ENCODE results near the gene PHACTR3. TPM values are rescaled to one million over a fixed set of nuclear protein-coding genes. Genes with fewer than 3 reads are reported as not detected.

PHACTR3 gene
- total RNA-seq, 1 experiment from 2014 or later: not detected

DNA sequence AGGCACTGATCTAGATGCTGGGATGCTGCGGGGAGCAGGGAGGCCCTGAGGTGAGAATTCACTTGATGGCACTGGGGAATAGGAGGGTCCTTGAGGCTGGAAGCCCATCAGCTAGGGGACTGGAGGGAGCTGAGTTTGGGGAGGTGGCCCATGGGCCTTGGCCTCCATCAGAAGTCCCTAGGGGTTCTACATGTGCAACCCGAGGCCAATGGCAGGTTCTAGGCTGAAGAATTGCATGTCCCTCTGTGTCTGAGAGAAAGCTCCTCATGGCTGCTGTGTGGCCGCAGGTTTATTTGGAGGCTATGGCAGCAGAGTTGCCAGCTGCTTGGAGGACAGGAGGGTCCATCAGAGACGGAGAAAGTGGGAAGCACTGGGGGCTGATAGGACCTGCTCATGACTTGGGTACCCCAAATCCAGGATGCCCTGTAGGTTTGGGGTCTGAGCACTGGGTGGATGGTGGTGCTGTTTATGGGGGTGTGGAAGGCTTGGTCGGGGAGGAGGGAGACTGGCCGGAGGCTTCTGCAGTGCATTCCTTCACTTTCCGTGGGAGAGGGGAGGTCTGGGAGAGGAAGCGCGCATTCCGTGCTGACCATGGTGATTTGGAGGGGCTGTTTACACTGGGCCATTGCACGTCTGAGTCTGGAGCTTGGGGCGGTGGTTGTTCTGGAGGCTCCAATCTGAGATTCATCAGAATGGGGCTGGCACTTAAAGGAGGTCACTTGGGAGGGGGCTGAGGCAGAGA, 24.8 kb upstream of the PHACTR3 start:
- H3K36me3 ChIP-seq: no peaks in the 10 kb centered on the region
- no peaks in the 10 kb centered on the region for H3K9me3 ChIP-seq (replicated peaks)
- H3K27me3 ChIP-seq: peaks cover 32% of the 10 kb centered on the region
- DNase-seq: no peak
- H3K27ac ChIP-seq: no peak overlapping the region
- no peak overlapping the region for H3K4me3 ChIP-seq
- H3K4me1 ChIP-seq: no peaks in the 10 kb centered on the region

DNA sequence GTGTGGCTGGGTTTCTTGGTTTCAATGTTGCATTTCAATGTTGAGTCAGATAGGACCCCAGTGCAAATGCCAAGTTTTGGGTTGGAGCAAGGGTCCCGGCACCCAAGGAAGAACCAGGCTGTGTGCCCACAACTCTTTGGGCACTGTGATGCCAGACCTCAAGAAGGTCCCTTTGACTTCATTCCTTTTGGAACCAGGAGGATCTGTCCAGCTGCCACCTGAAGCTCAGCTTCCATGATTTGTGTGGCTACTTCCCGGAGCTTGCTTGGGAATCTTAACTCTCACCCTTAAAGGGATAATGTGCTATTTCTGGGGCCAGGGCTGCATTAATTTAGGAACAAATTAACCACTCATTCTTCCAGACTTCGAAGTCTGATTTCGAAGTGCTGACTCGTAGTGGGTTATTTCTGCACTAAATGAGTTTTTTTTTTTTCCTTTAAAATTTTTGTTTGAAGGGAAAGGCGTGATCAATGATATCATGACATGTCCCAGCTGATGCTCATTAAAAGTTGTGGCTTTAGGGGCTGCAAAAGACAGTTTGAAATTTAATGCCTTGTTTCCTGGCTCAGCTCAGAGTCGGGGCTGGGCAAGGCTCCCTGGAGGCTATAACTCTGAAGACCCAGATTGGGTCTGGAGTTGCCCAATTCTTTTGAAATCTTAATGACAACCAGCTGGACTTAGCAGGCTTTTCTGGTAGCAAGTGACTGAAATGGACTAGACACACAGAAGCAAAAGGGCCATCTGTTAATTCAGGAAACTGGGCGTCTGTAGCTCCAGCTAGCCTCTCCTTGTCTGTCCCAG, 24.0 kb upstream of the PHACTR3 start:
- H3K27me3 ChIP-seq: peaks cover 38% of the 10 kb centered on the region
- no peak for DNase-seq
- no peak overlapping the region for H3K27ac ChIP-seq

DNA sequence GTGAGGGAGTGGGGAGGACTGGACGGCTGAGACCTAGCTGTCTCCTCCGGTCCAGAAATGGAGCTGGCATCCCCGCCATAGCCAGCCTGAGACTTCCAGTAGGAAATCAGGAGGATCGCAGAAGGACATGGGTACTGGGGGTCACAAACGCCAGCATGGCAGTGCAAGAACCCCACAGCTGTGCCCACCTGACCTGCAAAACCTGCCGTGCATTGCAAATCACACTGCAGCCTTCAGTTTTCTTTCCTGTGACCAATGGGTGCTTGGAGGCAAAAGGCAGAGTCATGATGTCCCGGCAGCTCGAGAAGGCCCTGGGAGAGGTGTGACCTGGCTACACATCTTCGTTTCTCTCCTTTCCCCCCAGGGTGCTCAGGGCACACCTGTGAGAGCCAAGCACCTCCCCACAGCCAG, 23.3 kb upstream of the PHACTR3 start:
- H3K27ac ChIP-seq: no peak overlapping the region
- H3K4me3 ChIP-seq: no peak overlapping the region
- H3K36me3 ChIP-seq: no peaks in the 10 kb centered on the region
- H3K9me3 ChIP-seq (replicated peaks): no peaks in the 10 kb centered on the region
- peaks cover 41% of the 10 kb centered on the region for H3K27me3 ChIP-seq
- no peak for DNase-seq
- peaks cover 2% of the 10 kb centered on the region; the same call in 1 of the 2 replicates for H3K4me1 ChIP-seq

More for the DNA sequence above, 24.0 kb upstream of the PHACTR3 start:
- Histone ChIP-seq H3K9me3 (replicated peaks) (no peaks in the 10 kb centered on the region), H3K4me3 (no peak overlapping the region), H3K4me1 (no peaks in the 10 kb centered on the region), H3K36me3 (no peaks in the 10 kb centered on the region)

GRCh38 chr20:59581993-59582679, 22.2 kb upstream of the PHACTR3 start:
- no peaks in the 10 kb centered on the region for H3K9me3 ChIP-seq (replicated peaks)
- H3K36me3 ChIP-seq: no peaks in the 10 kb centered on the region
- H3K4me1 ChIP-seq: peaks cover 7% of the 10 kb centered on the region
- no peak overlapping the region for H3K4me3 ChIP-seq
- no peak overlapping the region for H3K27ac ChIP-seq
- no peak for DNase-seq
- peaks cover 41% of the 10 kb centered on the region for H3K27me3 ChIP-seq

DNA sequence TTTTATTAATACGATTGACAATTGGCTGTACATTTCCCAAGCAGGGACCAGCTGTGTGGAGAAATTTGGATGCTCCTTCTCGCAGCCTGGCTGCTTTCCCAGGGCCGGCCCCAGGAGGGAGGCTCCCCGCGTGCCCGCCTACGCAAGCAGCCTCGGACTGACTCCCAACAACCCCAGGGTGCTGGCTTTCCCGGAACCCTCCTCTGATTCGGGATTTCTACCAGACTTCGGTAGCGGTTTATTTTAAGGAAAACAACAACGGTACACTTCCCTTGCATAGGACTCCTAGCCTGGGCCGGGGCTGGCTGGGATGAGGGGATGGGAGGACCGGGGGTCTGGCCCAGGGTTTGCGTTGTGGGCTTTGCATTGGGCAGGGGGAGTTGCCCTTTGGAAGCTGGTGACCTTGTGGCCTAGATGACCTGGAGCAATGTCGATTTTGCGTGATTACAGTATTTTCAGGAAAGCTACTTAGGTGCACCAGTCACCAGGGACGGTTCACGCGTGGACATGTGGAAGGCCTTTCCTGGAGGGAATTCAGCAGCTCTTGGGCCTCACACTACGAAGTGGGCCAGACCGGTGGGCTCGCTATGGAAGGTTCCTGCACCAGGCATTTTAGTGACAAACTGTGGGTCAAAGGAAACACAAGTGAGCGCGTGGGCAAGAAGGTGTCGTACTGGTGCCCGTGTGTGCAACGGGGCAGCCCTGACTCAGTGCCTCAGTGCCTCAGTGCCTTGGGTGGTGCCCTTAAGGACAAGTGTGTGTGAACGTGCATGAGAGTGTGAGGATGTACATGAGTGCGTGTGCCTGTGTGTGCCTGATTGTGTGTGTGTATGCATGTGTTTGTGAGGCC, 20.7 kb upstream of the PHACTR3 start:
- Histone ChIP-seq H3K9me3 (replicated peaks) (no peaks in the 10 kb centered on the region), H3K4me3 (no peak overlapping the region), H3K27me3 (peaks cover 47% of the 10 kb centered on the region), H3K4me1 (peaks cover 7% of the 10 kb centered on the region), H3K27ac (no peak overlapping the region), H3K36me3 (no peaks in the 10 kb centered on the region)
- DNase-seq: no peak

DNA sequence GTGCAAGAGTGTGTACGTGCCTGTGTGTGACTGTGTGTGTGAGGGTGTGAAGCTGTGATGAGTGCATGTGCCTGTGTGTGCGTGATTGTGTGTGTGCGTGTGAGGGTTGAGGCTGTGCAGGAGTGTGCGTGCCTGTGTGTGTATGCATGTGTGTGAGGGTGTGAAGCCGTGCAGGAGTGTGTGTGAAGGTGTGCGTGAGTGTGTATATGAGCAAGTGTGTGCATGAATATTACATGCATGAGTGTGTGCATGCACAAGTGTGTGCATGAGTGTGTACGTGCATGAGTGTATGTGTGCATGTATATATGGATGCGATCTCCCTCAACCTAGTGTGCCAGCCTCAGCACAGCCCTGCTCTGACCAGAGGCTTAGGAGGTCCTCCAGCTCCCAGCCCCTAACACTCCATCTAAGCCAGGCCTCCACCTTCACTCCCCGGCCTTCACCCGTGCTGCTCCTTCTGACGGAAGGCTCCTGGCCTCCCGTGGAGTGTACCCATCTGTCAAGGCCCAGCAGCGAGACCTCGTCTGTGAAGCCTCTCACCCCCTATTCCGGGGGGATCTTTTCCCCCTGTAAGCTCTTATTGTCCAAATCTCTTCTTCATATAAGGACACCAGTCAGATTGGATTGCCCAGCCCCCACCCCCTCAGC, 19.9 kb upstream of the PHACTR3 start:
- peaks cover 7% of the 10 kb centered on the region for H3K4me1 ChIP-seq
- no peak overlapping the region for H3K4me3 ChIP-seq
- no peaks in the 10 kb centered on the region for H3K36me3 ChIP-seq
- peaks cover 47% of the 10 kb centered on the region for H3K27me3 ChIP-seq
- H3K27ac ChIP-seq: no peak overlapping the region
- H3K9me3 ChIP-seq (replicated peaks): no peaks in the 10 kb centered on the region
- no peak for DNase-seq

DNA sequence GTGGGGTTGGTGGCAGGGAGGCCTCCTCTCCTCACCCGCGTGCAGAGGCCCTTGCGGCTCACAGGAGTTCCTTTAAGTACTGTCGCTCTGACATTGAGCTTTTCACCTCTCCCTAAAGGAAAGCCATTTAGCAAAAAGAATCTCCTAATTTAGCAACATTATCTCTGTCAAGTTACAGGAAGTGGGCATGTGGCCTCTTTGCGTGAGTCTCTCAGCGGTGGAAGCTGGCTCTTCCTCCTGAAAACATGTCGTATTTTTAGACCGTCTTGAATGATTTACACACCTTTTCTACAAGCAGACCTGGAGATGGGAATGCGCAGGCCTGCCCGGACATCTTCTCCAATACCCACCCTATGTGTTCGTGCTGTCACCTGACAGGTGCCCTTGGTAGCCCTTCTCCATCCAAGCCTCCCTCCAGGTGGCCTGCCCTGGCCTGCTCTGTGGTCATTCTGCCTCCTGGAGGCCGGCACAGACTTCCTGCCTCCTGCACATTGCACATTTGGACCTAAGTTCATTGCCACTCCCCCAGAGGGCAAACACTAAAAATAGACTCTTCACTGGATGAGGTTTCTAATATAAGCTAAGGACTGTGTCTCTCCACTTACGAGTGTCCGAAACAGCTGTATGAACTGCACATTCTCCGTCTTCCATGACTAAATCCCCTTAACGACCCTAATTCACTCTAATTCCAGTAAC, 18.5 kb upstream of the PHACTR3 start:
- H3K4me1 ChIP-seq: peaks cover 7% of the 10 kb centered on the region

GRCh38 chr20:59586613-59587012, 17.7 kb upstream of the PHACTR3 start:
- no peak for DNase-seq
- no peaks in the 10 kb centered on the region for H3K9me3 ChIP-seq (replicated peaks)
- H3K36me3 ChIP-seq: no peaks in the 10 kb centered on the region
- H3K4me3 ChIP-seq: no peak overlapping the region
- H3K4me1 ChIP-seq: peaks cover 7% of the 10 kb centered on the region
- H3K27ac ChIP-seq: no peak overlapping the region
- H3K27me3 ChIP-seq: peaks cover 41% of the 10 kb centered on the region

More for the DNA sequence above, 18.5 kb upstream of the PHACTR3 start:
- peaks cover 45% of the 10 kb centered on the region for H3K27me3 ChIP-seq
- no peak overlapping the region for H3K27ac ChIP-seq
- H3K9me3 ChIP-seq (replicated peaks): no peaks in the 10 kb centered on the region
- H3K36me3 ChIP-seq: no peaks in the 10 kb centered on the region
- H3K4me3 ChIP-seq: no peak overlapping the region
- DNase-seq: peak; percentile 30 to 60

GRCh38 chr20:59587570-59587969, 16.8 kb upstream of the PHACTR3 start:
- Histone ChIP-seq H3K27me3 (peaks cover 33% of the 10 kb centered on the region), H3K4me3 (no peak overlapping the region), H3K4me1 (peaks cover 7% of the 10 kb centered on the region), H3K9me3 (replicated peaks) (no peaks in the 10 kb centered on the region), H3K36me3 (no peaks in the 10 kb centered on the region), H3K27ac (no peak overlapping the region)
- DNase-seq: no peak

GRCh38 chr20:59588236-59588855, 16.0 kb upstream of the PHACTR3 start:
- no peak for DNase-seq
- H3K27me3 ChIP-seq: peaks cover 32% of the 10 kb centered on the region

GRCh38 chr20:59589086-59589684, 15.2 kb upstream of the PHACTR3 start:
- no peak for DNase-seq
- Histone ChIP-seq H3K36me3 (no peaks in the 10 kb centered on the region), H3K27ac (no peak overlapping the region), H3K9me3 (replicated peaks) (no peaks in the 10 kb centered on the region), H3K4me1 (peaks cover 7% of the 10 kb centered on the region), H3K27me3 (peaks cover 29% of the 10 kb centered on the region), H3K4me3 (no peak overlapping the region)

More at GRCh38 chr20:59588236-59588855, 16.0 kb upstream of the PHACTR3 start:
- H3K9me3 ChIP-seq (replicated peaks): no peaks in the 10 kb centered on the region
- no peaks in the 10 kb centered on the region for H3K36me3 ChIP-seq
- H3K4me3 ChIP-seq: no peak overlapping the region
- no peak overlapping the region for H3K27ac ChIP-seq
- H3K4me1 ChIP-seq: peaks cover 7% of the 10 kb centered on the region

DNA sequence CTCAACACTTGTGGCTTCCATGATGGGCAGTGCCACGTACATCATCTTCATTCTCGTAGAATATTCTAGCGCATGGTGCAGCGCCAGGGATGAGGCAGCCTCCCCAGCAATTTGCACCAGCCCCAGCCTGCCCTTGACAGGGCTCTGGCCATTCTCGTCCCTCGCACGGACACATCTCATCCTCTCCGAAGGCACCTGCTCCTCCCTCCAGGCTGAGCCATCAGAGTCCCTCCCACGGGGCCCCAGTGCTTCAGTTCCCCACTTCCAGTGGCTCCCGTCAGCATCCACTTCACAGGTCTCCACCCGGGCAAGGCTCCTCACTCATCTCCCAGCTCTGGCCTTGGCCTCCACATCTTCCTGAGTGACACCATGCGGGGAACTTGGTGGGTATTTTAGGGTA, 13.3 kb upstream of the PHACTR3 start:
- Histone ChIP-seq H3K27me3 (peaks cover 27% of the 10 kb centered on the region), H3K4me3 (no peak overlapping the region), H3K27ac (no peak overlapping the region), H3K9me3 (replicated peaks) (no peaks in the 10 kb centered on the region), H3K36me3 (no peaks in the 10 kb centered on the region), H3K4me1 (peaks cover 5% of the 10 kb centered on the region)
- no peak for DNase-seq

GRCh38 chr20:59596690-59597089, 7.7 kb upstream of the PHACTR3 start:
- H3K4me3 ChIP-seq: no peak overlapping the region
- H3K9me3 ChIP-seq (replicated peaks): no peaks in the 10 kb centered on the region
- H3K36me3 ChIP-seq: no peaks in the 10 kb centered on the region
- no peak for DNase-seq
- peaks cover 22% of the 10 kb centered on the region for H3K27me3 ChIP-seq
- H3K4me1 ChIP-seq: no peaks in the 10 kb centered on the region
- no peak overlapping the region for H3K27ac ChIP-seq
